ENCODE measurements around the gene WDR62.

The WDR62 gene

GRCh38 chr19:36013280-36014011 lies 41.3 kb upstream of the WDR62 start:
- Histone ChIP-seq H3K9ac (ENCODE audit: low read depth, low read length, poor library complexity, severe bottlenecking) (peak overlapping the region; percentile 91), H3K4me1 (ENCODE audit: insufficient read depth, low read length, poor library complexity, severe bottlenecking) (peaks cover 11% of the 10 kb centered on the region), H3K27me3 (ENCODE audit: insufficient read depth, low read length, poor library complexity, severe bottlenecking) (no peaks in the 10 kb centered on the region), H3K4me3 (ENCODE audit: low read length, poor library complexity, severe bottlenecking) (peak overlapping the region; percentile 90), H3K79me2 (ENCODE audit: insufficient read depth, low read length) (peaks cover 22% of the 10 kb centered on the region), H3K4me2 (ENCODE audit: low read depth, low read length, poor library complexity, severe bottlenecking) (peak overlapping the region; percentile 90), H3F3A (ENCODE audit: low read depth) (no peaks in the 10 kb centered on the region), H3K9me3 (ENCODE audit: insufficient read depth, low read depth, low read length) (no peaks in the 10 kb centered on the region), H3K36me3 (ENCODE audit: insufficient read depth, low read length) (no peaks in the 10 kb centered on the region), H3K9me2 (replicated peaks; ENCODE audit: low read depth, low read length) (no peaks in the 10 kb centered on the region), H4K20me1 (ENCODE audit: insufficient read depth, low read length, poor library complexity, severe bottlenecking) (no peaks in the 10 kb centered on the region), H2AFZ (ENCODE audit: low read length) (peak overlapping the region; percentile 70; the same call in 1 of the 2 replicates)
- no peak for TF ChIP-seq EZH2phosphoT487 (IDR thresholded peaks at IDR 0.05; ENCODE audit: borderline replicate concordance)
- TF ChIP-seq, protein P1, sequence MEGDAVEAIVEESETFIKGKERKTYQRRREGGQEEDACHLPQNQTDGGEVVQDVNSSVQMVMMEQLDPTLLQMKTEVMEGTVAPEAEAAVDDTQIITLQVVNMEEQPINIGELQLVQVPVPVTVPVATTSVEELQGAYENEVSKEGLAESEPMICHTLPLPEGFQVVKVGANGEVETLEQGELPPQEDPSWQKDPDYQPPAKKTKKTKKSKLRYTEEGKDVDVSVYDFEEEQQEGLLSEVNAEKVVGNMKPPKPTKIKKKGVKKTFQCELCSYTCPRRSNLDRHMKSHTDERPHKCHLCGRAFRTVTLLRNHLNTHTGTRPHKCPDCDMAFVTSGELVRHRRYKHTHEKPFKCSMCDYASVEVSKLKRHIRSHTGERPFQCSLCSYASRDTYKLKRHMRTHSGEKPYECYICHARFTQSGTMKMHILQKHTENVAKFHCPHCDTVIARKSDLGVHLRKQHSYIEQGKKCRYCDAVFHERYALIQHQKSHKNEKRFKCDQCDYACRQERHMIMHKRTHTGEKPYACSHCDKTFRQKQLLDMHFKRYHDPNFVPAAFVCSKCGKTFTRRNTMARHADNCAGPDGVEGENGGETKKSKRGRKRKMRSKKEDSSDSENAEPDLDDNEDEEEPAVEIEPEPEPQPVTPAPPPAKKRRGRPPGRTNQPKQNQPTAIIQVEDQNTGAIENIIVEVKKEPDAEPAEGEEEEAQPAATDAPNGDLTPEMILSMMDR (conservative IDR thresholded peaks at IDR 0.05; ENCODE audit: low read length) = no peak

DNA sequence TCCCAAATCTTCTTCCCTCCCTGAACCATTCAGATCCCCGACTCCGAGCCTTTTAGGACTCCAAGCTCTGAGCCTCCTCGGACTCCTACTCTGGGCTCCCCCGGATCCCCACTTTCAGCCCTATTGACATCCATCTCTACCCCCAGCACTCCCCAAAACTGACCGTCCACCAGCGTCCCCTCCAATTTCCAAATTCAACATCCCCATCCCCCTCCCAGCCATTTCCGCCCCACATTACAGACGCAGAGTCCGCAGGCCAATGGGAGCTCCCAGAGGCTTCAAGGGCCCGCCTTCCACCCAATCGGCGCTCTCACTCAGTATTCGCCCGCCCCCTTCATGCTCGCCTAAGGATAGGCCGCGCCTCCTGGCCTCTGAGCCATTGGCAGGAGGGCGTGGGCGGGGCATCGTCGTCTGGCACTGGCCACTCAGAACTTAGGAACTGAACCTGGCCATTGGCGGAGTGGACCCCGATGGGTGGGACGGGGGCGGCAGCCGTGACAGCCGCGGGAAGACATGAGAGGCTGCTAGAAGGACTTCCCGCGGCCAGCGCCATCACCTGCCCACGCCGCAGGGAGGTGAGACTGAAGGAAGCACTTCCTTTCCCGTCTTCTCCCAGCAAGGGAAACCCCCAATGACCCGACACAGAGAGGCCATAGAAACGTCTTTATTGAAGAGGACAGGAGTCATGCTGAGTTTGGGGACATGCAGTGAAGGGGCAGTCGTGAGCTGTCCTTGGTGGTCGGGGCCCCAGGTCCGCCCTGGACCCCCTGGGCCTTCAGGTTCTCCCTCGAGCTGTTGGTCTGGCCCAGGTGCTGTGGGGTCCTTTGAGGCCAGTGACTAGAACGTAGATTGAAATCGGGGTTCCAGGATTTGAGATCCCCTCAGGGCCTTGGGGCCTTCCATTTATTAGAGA lies 40.4 kb upstream of the WDR62 start, which contains the start of gene ALKBH6:
Gene ALKBH6 (minus strand): TSS at position 202 of the 913 bp plus-strand sequence. CDS start 816 bp downstream, outside the sequence.
- no peaks in the 10 kb centered on the region for H3F3A ChIP-seq (ENCODE audit: low read depth)
- peaks cover 22% of the 10 kb centered on the region for H3K79me2 ChIP-seq (ENCODE audit: insufficient read depth, low read length)
- H3K27me3 ChIP-seq (ENCODE audit: insufficient read depth, low read length, poor library complexity, severe bottlenecking) = no peaks in the 10 kb centered on the region
- H3K9me2 ChIP-seq (replicated peaks; ENCODE audit: low read depth, low read length) = no peaks in the 10 kb centered on the region
- H3K4me1 ChIP-seq (ENCODE audit: insufficient read depth, low read length, poor library complexity, severe bottlenecking) = peaks cover 11% of the 10 kb centered on the region
- peak within 1 kb of the TSS; percentile 91 for H3K9ac ChIP-seq (ENCODE audit: low read depth, low read length, poor library complexity, severe bottlenecking)
- H3K4me3 ChIP-seq (ENCODE audit: low read length, poor library complexity, severe bottlenecking) = peak within 1 kb of the TSS; percentile 90
- H4K20me1 ChIP-seq (ENCODE audit: insufficient read depth, low read length, poor library complexity, severe bottlenecking) = no peaks in the 10 kb centered on the region
- peak within 1 kb of the TSS; percentile 70 for H2AFZ ChIP-seq (ENCODE audit: low read length)
- H3K36me3 ChIP-seq (ENCODE audit: insufficient read depth, low read length) = no peaks in the 10 kb centered on the region
- H3K9me3 ChIP-seq (ENCODE audit: insufficient read depth, low read depth, low read length) = no peaks in the 10 kb centered on the region
- H3K4me2 ChIP-seq (ENCODE audit: low read depth, low read length, poor library complexity, severe bottlenecking) = peak within 1 kb of the TSS; percentile 94
- TF ChIP-seq, protein P1 (conservative IDR thresholded peaks at IDR 0.05; ENCODE audit: low read length) = no peak
- no peak for TF ChIP-seq EZH2phosphoT487 (IDR thresholded peaks at IDR 0.05; ENCODE audit: borderline replicate concordance)

GRCh38 chr19:36019061-36019670 lies 35.5 kb upstream of the WDR62 start:
- Histone ChIP-seq H4K20me1 (ENCODE audit: insufficient read depth, low read length, poor library complexity, severe bottlenecking) (no peaks in the 10 kb centered on the region), H3K9me2 (replicated peaks; ENCODE audit: low read depth, low read length) (no peaks in the 10 kb centered on the region), H3K36me3 (ENCODE audit: insufficient read depth, low read length) (no peaks in the 10 kb centered on the region), H3K4me1 (ENCODE audit: insufficient read depth, low read length, poor library complexity, severe bottlenecking) (peaks cover 9% of the 10 kb centered on the region), H3K27me3 (ENCODE audit: insufficient read depth, low read length, poor library complexity, severe bottlenecking) (no peaks in the 10 kb centered on the region), H2AFZ (ENCODE audit: low read length) (no peak overlapping the region), H3K79me2 (ENCODE audit: insufficient read depth, low read length) (peaks cover 12% of the 10 kb centered on the region), H3K4me3 (ENCODE audit: low read length, poor library complexity, severe bottlenecking) (no peak overlapping the region), H3F3A (ENCODE audit: low read depth) (no peaks in the 10 kb centered on the region), H3K9me3 (ENCODE audit: insufficient read depth, low read depth, low read length) (no peaks in the 10 kb centered on the region), H3K4me2 (ENCODE audit: low read depth, low read length, poor library complexity, severe bottlenecking) (no peak overlapping the region), H3K9ac (ENCODE audit: low read depth, low read length, poor library complexity, severe bottlenecking) (no peak overlapping the region)
- TF ChIP-seq, protein P1 (conservative IDR thresholded peaks at IDR 0.05; ENCODE audit: low read length) = no peak
- TF ChIP-seq EZH2phosphoT487 (IDR thresholded peaks at IDR 0.05; ENCODE audit: borderline replicate concordance) = no peak
